ENCODE data around the gene TH.

Gene TH

DNA sequence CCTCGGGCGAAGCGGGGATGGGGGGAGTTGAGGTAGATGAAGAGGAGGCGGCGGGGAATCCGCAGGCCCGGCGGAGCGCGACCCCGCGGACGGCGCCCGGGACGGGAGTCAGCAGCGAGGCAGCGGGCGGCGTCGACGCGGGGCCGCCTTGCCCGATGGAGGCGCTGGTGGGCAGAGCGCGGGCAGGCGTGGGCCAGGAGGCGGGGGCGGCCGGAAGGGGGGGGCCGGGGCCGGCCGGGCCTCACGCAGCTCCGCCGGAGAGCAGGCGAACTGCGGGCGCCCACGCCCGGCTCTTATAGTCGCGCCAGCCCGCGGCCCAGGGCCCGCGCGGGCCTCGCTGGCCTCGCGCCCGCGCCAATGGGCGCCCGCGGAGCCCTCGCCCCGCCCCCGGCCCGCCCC lies 32.5 kb downstream of the TH start, which contains the start of gene IGF2:
Gene IGF2, minus strand, starts transcription at position 267 of the 399 bp plus-strand sequence. CDS start 3,866 bp downstream, outside the sequence.
- no peak for DNase-seq

DNA sequence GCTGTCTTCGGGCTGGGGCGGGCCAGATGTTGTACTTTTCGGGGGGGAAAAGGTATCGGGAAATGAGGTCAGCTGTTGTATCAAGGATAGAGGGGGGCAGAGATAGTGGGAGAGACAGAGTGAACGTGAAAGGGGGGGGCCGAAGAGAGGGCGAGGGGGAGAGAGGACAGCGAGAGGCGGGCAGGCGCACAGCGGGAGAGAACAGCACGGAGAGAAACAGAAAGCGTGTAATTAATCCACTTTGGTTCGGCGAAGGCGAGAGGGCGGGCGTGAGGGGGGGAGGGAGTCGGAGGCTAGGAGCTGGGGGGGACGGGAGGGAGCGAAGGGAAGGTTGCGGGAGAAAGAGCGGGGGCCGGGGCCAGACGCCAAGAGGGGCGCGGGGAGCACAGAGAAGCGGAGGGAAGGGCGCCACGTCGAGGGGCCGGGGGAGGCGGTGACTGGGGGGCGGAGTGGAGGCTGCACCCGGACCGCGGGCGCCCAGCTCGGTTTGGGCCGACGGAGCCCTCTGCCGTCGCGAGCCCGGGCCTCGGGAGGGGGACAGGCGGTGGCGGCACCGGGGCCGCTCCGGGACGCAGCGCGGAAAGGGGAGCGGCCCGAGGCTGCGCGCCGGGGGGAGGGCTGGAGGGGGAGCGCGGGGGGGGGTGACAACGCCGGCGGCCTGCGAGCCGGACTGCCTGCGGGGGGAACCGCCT lies 33.0 kb downstream of the TH start:
- no peak for DNase-seq

DNA sequence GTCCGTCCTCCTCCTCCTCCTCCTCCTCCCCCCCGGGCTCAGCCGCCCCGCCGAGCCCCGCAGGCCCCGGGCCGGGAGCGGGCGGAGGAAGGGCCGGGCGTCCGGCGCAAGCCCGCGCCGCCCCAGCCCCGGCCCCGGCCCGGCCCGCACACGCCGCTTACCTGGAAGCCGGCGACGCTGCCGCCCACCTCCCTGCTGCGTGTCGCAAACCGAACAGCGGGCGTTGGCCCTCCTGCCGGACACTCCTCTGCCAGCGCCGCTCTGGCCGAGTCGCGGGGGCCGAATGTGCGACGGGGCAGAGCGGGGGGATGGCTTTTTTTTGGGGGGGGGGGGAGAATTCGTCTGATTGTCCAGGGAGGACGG lies 33.6 kb downstream of the TH start:
- DNase-seq = no peak

DNA sequence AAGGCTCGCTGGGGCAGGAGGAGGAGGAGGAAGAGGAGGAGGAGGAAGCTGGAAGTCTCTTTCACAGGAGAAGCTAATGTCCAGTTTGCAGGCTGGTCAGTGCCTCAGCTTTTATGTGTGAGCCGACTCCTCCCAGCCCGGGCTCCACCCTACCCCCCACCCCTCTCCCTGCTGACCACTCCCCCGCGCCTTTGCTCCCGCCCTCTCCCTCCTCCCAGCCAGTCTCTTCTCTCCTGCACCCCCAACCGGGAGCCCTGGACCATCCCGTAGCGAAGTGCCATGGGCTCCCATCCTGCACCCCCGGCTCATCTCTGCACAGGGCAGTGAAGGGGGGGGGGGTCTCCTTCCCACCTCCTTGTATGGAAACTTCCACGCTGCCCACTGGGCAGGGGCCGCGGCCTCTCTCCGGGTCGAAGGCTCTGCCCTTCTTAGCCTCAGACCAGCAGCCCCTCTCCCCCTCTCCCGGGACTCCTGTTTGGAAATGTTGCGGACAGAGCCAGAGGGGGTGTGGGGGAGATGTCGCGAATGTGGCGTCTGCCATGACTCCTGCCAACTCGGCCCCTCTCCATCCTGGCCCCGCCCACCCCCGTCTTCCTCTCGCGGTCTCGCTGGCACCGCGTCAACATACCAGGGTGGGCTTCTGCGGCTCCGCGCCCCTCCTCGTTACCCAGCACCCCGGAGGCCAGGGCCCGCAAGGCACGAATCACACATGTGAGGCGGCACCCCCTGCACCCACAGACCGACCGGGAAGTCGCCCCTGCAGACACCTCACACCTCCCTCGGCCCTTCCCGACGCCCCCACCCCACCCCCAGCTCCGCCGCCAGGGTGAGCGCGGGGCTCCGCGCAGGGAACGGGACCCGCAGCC lies 34.2 kb downstream of the TH start:
- no peak for DNase-seq

DNA sequence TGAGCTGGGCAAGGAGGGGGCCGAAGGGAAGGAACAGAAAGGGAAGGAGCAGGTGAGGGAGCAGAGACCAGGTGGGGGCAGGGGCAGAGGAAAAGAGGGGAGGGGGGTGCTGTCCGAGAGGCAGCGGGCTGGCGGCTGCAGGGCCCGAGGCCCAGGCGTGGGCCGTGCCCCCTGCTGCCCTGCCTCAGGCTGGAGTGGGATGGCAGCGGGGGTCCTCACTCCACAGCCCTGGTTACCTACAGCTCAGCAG lies 34.7 kb downstream of the TH start:
- DNase-seq = no peak

DNA sequence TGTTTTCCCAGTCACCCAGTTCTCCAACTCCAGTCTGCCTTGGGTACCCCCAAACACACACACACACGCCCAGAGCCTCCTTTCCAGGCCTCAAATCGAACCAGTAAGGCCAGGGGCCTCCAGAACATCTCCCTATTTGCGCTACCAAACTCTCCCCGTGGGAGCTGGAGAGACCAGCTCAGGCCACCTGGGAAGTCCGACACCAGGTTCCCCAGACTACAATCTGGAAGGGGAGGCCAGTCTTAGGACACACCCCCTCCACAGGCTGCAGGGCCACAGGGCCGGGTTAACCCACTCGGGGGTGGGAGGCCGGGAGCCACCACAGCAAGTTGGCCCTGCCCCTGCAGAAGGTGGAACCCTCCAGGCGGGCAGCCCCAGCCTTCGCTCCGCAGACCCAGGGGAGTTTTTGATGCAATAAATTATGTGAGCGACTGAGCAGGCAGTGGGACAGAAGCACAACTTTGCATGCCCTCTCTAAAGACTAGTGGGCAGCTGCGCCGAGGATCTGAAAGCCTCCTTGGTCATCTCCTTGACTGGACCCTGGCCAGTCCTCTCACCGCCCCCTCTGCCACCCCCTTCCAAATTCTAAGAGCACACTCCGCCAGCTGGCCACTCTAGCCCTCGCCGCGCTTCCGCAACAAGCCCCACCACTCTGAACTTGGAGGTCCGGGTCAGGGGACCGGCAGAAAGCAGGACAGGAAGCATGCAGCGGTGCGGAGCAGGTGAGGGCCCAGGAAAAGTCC lies 35.2 kb downstream of the TH start:
- DNase-seq = no peak

DNA sequence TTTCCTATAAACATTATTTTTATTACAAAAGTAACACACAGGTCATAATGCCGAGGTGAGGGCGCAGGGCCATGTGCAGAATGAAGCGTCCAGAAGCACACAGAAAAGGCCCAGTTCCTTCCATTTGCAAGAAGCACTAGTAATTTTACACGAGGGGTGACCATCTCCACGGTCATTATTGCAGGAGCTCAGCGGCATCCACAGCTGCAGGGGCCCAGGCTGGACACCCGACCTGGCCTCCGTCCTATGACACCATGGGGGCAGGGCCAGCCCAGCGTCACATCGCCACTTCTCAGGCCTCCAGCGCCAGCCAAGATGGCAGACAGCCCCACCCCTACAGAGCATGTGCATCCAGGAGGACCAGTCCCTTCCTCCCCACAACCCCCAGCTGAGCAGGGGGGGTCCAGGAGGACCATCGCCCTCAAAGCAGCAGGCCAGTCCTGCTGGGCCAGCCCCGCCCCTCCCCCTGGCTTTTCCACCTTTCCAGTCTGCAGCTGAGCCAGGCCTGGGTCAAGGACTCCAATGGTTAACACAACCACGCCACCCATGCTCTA lies 35.9 kb downstream of the TH start:
- DNase-seq = no peak

DNA sequence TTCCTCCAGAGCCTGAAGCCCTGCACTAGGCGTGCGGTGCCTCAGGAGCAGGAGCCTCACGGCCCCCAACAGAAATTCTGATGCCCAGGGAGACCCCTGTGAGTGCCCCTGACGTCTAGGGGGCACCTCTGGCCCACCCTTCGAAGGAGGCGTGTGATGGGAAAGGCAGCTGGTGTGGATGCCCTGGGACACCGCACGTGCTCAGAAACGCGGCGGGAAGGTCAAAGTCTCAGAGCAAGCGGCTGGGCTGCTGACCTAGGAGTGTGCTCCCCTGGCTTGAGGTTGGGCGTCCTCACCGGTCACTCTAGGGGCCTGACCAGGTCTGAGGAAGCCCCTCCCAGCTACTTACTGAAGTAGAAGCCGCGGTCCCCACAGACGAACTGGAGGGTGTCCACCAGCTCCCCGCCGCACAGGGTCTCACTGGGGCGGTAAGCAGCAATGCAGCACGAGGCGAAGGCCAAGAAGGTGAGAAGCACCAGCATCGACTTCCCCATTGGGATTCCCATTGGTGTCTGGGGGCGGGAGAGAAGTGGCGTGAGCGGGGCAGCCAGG lies 36.5 kb downstream of the TH start:
- no peak for DNase-seq

DNA sequence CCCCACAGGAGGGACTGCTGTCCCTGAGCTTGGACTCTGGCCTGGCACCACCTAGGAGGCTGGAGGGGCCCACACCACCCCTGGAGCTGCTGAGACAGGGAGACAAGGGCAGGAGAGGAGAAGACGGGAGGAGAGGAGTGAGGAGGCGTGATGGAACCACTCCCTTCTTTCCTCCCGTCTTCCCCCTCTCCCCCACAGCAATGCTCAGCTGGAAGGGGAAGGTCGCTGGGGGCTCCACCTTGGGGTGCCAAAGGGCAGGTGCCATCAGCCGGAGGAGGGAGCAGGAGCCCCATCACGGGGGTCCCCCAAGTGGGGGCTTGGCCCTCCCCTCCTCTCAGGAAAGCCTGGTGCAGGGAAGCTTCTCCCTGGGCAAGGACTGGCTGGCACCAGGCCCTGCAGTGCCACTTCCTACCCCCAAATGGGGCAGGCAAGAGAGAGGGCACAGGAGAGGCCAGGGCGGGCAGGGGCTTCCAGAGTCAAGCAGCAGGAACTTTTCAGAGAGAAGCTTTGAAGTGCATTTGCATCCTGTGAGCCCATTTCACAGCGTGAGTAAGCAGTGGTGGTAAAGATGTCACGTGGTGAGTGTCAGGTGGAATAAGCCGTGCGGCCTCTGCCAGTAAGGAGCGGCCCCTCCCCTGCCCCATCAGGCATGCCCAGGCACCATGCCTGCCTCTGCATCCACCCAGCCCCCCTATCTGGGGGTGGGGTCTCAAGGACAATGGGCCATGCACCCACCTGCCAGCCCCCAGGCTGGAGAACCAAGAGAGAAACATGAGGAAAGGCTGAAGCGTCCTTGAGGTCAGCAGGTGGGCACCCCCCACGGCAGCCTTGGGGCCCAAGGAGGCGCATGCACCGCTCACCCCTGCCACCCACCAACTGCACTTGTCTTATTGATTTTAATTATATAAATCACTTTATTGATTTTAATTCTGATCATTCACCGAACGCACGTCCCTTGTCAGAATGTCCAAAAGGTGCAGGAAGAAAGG lies 37.3 kb downstream of the TH start:
- DNase-seq = no peak

DNA sequence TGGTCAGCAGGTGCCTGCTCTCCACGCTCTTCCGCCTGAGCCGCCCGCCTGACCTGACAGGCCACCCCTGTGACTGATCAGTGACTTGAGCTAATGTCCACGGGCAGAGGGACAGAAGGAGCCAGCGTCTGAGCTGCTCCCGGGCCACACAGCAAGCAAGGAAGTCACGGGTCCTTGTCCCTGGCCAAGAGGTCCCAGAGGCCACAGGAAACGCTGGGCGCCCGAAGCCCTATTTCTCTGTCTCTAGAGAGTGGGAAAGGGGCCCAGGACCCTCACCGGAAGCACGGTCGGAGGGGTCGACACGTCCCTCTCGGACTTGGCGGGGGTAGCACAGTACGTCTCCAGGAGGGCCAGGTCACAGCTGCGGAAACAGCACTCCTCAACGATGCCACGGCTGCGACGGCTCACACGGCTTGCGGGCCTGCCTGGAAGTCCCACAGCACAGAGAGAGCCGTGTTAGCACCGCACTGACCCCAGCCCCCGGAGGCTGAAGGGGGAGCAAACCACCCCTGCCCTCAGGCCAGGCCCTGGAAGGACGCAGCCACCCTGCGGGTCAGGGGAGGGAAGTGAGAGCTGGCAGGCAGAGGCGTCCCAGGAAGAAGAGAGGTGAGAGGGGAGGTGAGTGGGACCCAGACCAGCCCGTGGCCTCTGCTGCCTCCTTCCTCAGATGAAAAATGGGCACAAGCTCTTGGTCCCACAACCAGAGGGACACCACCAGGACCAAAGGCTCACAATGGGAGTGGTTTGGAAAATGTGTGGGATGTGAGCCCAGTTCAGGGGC lies 38.2 kb downstream of the TH start:
- no peak for DNase-seq

DNA sequence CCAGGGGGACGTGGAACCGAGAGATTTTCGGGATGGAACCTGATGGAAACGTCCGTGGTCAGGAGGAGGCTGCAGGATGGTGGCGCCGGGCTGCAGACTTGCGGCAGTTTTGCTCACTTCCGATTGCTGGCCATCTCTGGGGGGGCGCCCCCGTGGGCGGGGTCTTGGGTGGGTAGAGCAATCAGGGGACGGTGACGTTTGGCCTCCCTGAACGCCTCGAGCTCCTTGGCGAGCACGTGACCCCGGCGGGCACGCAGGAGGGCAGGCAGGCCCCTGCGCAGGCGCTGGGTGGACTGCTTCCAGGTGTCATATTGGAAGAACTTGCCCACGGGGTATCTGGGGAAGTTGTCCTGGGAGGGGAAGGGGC lies 38.8 kb downstream of the TH start:
- no peak for DNase-seq

DNA sequence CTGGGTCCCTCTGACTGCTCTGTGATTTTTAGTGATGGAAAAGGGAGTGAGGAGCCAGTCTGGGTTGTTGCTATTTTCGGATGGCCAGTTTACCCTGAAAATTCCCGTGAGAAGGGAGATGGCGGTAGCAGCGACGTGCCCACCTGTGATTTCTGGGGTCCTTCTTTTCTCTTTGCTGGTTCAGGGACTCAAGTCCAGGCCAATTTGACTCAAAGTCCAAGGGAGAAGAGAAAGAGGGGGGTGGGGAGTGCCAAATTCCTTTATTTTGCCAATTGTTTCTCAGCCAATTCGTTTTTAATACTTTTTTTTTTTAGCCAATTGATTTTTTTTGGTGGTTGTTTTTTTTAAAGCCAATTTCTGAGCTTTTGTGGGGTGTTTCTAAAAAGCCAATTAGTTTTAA lies 39.4 kb downstream of the TH start:
- DNase-seq = no peak

DNA sequence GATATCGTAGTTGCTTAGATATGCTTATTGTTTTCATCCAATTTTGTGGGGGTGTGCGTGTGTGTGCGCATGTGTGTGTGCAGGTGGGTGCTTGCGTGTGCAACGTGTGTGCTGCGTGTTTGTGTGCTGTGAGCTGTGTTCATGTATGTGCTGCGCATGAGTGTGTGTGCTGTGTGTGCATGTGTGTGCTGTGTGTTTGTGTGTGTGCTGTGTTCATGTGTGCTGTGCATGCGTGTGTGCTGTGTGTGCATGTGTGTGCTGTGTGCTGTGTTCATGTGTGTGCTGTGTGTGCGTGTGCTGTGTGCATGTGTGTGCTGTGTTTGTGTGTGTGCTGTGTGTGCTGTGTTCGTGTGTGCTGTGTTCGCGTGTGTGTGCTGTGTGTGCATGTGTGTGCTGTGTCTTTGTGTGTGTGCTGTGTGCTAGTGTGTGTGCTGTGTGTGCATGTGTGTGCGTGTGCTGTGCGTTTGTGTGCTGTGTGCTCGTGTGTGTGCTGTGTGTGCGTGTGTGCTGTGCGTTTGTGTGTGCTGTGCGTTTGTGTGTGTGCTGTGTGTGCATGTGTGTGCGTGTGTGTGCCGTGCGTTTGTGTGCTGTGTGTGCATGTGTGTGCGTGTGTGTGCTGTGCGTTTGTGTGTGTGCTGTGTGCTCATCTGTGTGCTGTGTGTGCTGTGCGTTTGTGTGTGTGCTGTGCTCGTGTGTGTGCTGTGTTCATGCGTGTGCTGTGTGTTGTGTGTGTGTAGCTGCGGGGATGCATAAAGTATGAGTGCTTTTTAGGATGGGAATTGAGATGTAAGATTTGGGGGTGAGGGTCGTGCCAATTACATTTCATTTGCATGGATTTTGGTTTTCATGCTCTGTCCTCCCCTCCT lies 40.0 kb downstream of the TH start:
- no peak for DNase-seq

DNA sequence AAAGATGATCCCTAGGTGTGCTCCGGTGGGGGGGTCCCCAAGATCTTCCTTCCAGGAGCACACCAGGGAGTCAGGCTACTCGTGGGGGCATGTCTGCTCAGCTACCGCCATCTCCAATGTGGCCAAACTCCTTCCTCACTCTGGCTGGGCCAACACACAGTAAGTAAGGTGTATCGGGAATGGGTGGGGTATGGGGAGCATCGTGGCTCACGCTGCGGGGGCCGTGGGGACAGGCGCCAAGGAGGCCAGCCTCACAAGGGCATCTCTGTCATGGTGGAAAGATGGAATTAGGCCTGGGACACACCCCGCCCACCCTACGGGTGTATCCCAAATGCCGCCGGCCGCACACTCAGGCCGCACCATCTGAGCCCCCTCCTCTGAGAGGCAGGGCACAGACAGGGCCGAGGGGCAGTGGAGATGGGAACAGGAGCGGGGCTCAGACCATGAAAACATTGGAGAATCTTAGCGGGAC lies 40.7 kb downstream of the TH start:
- DNase-seq = no peak

DNA sequence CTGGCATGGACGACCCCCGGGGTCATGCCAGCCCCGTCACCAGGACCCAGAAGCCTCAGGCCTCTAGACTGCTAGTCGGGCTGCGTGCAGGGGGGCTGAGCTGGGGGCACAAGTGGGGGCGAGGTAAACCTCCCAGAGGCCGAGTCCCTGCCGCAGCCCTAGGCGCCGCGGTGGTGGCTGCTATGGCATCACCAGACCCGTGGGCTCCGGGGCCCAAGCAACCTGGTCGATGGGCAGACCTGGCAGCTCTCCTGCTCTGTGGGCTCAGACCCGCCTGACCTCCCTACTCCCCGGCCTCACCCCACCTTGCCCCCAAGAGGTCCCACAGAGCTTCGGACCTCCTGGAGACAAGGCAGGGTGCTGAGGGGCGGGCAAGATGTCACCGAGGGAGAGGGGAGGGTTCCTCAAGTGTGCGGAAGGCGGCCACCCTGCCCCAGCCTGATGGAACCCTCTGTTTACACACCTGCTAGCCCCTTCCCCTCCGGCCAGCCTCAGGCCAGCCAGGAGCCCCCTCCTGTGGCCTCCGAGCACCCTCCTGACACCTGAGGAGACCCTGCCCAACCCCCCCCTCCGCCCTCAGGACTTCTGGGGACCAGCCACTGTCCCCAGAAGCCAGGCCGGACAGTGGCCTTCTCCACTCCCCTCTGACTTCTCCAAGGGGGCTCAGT lies 41.8 kb downstream of the TH start:
- DNase-seq = no peak

DNA sequence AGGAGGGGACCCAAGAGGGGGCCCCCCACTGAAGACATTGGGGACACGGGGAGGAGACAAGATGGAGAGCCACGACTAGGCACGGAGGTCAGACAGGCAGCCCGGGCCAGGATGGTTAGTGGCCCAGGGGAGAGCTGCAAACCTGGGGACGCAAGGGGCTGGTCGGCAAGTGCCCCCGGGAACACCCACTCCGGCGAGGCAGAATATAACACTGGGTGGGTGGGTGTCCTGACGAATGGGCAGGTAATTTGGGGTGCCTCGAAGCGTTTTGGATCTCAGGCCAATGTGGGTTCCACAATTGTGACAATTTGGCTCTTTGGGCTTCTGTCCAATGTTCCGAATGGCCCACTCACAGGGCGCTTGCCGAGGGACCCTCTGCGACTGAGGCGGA lies 42.3 kb downstream of the TH start:
- no peak for DNase-seq

DNA sequence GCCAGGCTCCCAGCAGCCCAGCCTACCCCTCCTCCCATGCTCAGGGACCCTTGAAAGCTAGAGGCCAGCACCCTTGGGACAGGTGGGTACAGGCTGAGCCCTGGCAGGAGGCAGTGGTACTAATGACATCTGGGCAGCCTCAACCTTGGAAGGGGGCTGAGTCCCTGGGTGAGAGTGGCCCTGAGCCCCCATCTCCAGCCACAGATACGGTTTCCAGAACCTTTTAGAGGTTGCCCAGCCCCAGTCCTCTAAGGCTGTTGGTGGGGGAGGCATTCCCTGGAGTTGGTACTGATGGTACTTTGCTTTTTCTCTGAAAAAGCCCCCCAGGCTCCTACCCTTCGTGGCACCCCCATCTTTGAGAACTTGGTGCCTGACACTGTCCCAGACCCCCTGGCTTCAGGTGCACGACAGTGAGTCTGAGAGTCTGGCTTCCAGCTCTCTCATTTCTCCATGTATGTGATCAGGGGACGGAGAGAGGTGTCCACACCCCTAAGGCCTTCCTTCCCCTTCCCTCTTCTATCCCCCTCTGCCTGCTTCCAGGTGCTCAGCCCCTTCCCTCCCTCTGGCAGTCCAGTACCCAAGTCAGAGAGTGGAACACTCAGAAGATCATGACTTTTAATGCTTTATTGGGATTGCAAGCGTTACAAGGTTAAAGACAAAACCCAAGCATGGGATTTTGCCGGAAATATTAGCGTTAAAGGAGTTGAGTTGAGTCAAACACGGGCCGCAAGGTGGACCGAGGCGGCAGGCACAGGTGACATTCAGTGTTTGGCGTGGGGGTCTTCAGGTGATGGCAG lies 42.9 kb downstream of the TH start:
- no peak for DNase-seq

DNA sequence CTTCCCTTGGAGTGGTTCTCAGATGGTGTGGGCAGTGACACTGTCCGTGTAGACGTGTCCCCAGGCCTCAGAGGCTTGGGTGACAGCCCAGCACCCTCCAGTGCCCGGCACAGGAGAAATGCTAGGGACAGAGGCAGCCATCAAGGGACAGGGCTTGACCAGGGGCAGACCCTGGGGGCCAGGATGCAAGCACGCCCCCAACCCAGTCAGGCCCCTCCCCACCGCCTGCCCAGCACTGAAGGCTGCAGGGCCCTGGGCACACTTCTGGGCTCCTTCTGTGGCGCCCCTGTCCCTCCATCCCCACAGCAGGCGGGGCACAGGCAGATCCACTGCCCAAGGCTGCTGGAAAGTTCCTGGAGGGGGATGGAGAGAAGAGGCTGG lies 43.5 kb downstream of the TH start:
- no peak for DNase-seq
